Neutrophil (primary cell): Measurements from ENCODE around the gene ZNF761.
"Not testable (repeated sequence)": the region's sequence is repeated elsewhere in the genome, so short reads cannot be mapped to it uniquely, and the experiment has no call there.

Experiments
- H3K27ac ChIP-seq: fragments of 200-600 bp; sonication (generic); 2 replicates; pipeline ENCODE4 v1.5.1; 2016; ENCODE audit warnings: mild to moderate bottlenecking, moderate library complexity
- H3K27me3 ChIP-seq: fragments of 200-600 bp; sonication (generic); 2 replicates; pipeline ENCODE4 v1.6.0; 2016; ENCODE audit warnings: mild to moderate bottlenecking
- H3K36me3 ChIP-seq: fragments of 200-600 bp; sonication (generic); 2 replicates; pipeline ENCODE4 v1.5.1; 2017
- H3K4me1 ChIP-seq, 2 experiments: fragments of 200-600 bp in 1 of 2; sonication (generic) in 1 of 2; 1 replicate in 1 of 2; 2 replicates in 1 of 2; pipeline versions ENCODE4 v1.5.1 to v1.6.1; 2013 to 2016; ENCODE audit warnings: low read depth in 1 of 2, low read length in 1 of 2, mild to moderate bottlenecking in 1 of 2, moderate library complexity in 1 of 2; ENCODE audit not compliant: control insufficient read depth in 1 of 2, insufficient read depth in 1 of 2
- H3K4me3 ChIP-seq, 2 experiments: fragments of 200-600 bp in 1 of 2; sonication (generic) in 1 of 2; 1 replicate in 1 of 2; 2 replicates in 1 of 2; pipeline ENCODE4 v1.5.1; 2013 to 2016; ENCODE audit warnings: low read depth in 1 of 2, low read length in 1 of 2, mild to moderate bottlenecking in 1 of 2, moderate library complexity in 1 of 2
- H3K9me3 ChIP-seq: fragments of 200-600 bp; sonication (generic); 2 replicates; pipeline ENCODE4 v1.5.1; 2016
- CTCF ChIP-seq: fragments of 200-600 bp; sonication (generic); IDR thresholded peaks from 2 replicates; pipeline ENCODE4 v1.5.1; 2016; ENCODE audit warnings: antibody characterized with exemption

The ZNF761 gene

GRCh38 chr19:53492153-53492552 is 60.4 kb downstream of the ZNF761 start:
- Histone ChIP-seq H3K4me3 (no peak overlapping the region), H3K27me3 (no peaks in the 10 kb centered on the region), H3K9me3 (peaks cover 46% of the 10 kb centered on the region), H3K27ac (no peak overlapping the region), H3K4me1 (no peaks in the 10 kb centered on the region), H3K36me3 (peaks cover 3% of the 10 kb centered on the region)
- TF ChIP-seq CTCF, result no peak

- H3K27me3 ChIP-seq, H3K4me1 ChIP-seq, H3K27ac ChIP-seq, H3K36me3 ChIP-seq, H3K4me3 ChIP-seq: not testable (repeated sequence)
- H3K9me3 ChIP-seq, result peaks cover 10% of the 10 kb centered on the region
Measured at GRCh38 chr19:53497311-53498023, 65.7 kb downstream of the ZNF761 start.

GRCh38 chr19:53498024-53498395 is 66.2 kb downstream of the ZNF761 start:
- not testable (repeated sequence) for H3K9me3 ChIP-seq

GRCh38 chr19:53503151-53503550 is 71.4 kb downstream of the ZNF761 start:
- not testable (repeated sequence) for H3K4me3 ChIP-seq

More at GRCh38 chr19:53498024-53498395, 66.2 kb downstream of the ZNF761 start:
- not testable (repeated sequence) for H3K36me3 ChIP-seq, H3K27ac ChIP-seq, H3K27me3 ChIP-seq, H3K4me3 ChIP-seq, H3K4me1 ChIP-seq

GRCh38 chr19:53503671-53504364 is 72.0 kb downstream of the ZNF761 start:
- not testable (repeated sequence) for H3K36me3 ChIP-seq, H3K4me1 ChIP-seq, H3K4me3 ChIP-seq, H3K27ac ChIP-seq, H3K9me3 ChIP-seq
- peaks cover 15% of the 10 kb centered on the region for H3K27me3 ChIP-seq

More at GRCh38 chr19:53503151-53503550, 71.4 kb downstream of the ZNF761 start:
- peaks cover 15% of the 10 kb centered on the region for H3K27me3 ChIP-seq
- H3K27ac ChIP-seq, H3K36me3 ChIP-seq, H3K4me1 ChIP-seq, H3K9me3 ChIP-seq: not testable (repeated sequence)

GRCh38 chr19:53504365-53504703 is 72.5 kb downstream of the ZNF761 start:
- not testable (repeated sequence) for H3K27ac ChIP-seq, H3K36me3 ChIP-seq, H3K4me1 ChIP-seq, H3K4me3 ChIP-seq, H3K9me3 ChIP-seq
- H3K27me3 ChIP-seq, result peaks cover 15% of the 10 kb centered on the region

GRCh38 chr19:53504885-53505284 is 73.1 kb downstream of the ZNF761 start:
- H3K4me1 ChIP-seq, result no peaks in the 10 kb centered on the region
- H3K27ac ChIP-seq, result no peak overlapping the region
- H3K27me3 ChIP-seq, result peaks cover 15% of the 10 kb centered on the region
- H3K9me3 ChIP-seq, result no peaks in the 10 kb centered on the region
- TF ChIP-seq CTCF, result no peak
- H3K36me3 ChIP-seq, result no peaks in the 10 kb centered on the region
- H3K4me3 ChIP-seq, result no peak overlapping the region

GRCh38 chr19:53506728-53507127 is 74.9 kb downstream of the ZNF761 start:
- Histone ChIP-seq H3K9me3 (no peaks in the 10 kb centered on the region), H3K27ac (no peak overlapping the region), H3K27me3 (peaks cover 15% of the 10 kb centered on the region), H3K36me3 (no peaks in the 10 kb centered on the region), H3K4me3 (no peak overlapping the region), H3K4me1 (no peaks in the 10 kb centered on the region)
- TF ChIP-seq CTCF, result no peak
